ENCODE results near the gene SLC35A3. TPM values are rescaled to one million over a fixed set of nuclear protein-coding genes. Genes with fewer than 3 reads are reported as not detected.
A peak's percentile ranks its signal among the peaks of the same experiment; 100 is the strongest.

SLC35A3 gene
- 22.9 and 23.5 TPM in 2 replicates for total RNA-seq (2021)
- Bru-seq, nascent RNA = percentile 83 among the genes with signal in this experiment
- percentile 91 among the genes with signal in this experiment for BruChase-seq, experiment 1, labeled RNA remaining after a 2-hour chase
- BruChase-seq, experiment 2, labeled RNA remaining after a 6-hour chase = percentile 89 among the genes with signal in this experiment
- long read RNA-seq, full-length matches to known transcripts = 15 of 31 reads
- long read RNA-seq, partial matches to known transcripts = 12 of 31 reads
- long read RNA-seq, other reads (novel, unspliced or antisense) = 4 of 31 reads

DNA sequence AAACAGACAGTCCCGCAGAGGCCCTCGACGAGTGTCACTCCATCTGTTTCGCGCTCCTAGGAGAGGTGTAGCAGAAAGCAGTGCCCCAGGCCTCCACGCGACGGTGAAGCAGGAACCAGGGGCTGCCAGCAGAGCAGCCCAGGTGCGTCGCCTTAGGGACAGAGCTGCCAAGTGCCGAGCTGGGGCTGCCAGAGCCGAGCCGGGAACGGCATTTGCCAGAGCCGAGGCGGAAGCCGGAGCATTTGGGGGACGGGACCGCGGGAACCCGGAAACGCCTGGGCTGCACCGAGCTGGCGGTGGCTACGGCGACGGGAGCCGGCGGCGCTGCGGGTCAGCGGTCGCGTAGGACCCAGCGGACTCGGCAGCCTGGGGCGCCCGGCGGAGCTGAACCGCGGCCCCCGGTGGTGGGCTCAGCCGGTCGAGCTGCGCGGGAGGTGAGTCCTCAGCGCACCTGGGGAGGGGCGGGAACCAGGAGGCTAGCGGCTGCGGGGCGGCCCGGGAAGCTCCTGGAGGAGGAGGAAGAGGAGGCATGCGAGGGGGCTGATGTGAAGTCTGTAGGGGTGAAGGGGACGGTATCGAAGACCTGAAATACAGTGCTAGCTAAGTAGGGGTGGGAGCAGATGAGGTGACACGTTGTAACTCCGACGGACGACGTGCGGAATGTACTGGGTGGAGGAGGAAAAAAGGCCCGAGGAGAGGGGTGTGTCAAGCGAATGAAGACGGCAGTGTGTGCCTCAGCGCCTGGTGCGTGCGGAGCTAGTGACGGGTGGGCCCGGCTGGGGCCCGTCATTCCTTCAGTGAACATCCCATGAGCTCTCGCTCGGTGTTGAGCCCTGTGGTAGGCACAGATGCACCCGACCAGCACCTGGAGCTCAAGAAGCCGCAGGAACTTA lies at the start of gene SLC35A3:
TSS of gene SLC35A3 (plus strand) at position 268 of the 893 bp plus-strand sequence. CDS start 23,559 bp downstream, outside the sequence.
- intact Hi-C loops (cut with micrococcal nuclease; ENCODE audit: unreplicated experiment) = loop anchor here (2.0 to 10.0 kb wide), 3 partner anchors 55 to 119 kb away; partner anchors contain the start of gene AGL
- Histone ChIP-seq H3K79me2 (ENCODE audit: low read depth) (peaks cover 51% of the 10 kb centered on the region), H3K27me3 (ENCODE audit: insufficient read depth, low read depth) (no peaks in the 10 kb centered on the region), H3K27ac (peak within 1 kb of the TSS; percentile 67), H4K20me1 (ENCODE audit: insufficient read depth) (no peaks in the 10 kb centered on the region; the same call in 1 of the 2 replicates), H2AFZ (peak within 1 kb of the TSS; percentile 99), H3K4me2 (peak within 1 kb of the TSS; percentile 93), H3K4me3 (peak within 1 kb of the TSS; percentile 83), H3K9me3 (ENCODE audit: insufficient read depth, low read depth) (no peaks in the 10 kb centered on the region), H3F3A (ENCODE audit: insufficient read depth, low read depth) (peaks cover 20% of the 10 kb centered on the region), H3K36me3 (ENCODE audit: low read depth) (0 out of 2 replicates have a peak, but pooled peaks cover 4% of the 10 kb centered on the region), H3K9me2 (ENCODE audit: insufficient read depth) (no peaks in the 10 kb centered on the region), H3K4me1 (replicated peaks; ENCODE audit: insufficient read depth) (peaks cover 51% of the 10 kb centered on the region)
- BruUV-seq (replicated peaks) = no TSS peak
- ChIA-PET POLR2A (ENCODE audit: unreplicated experiment) (interaction anchor here (0.6 to 0.9 kb wide), 6 partner anchors 62 to 1290 kb away, joined by 3 to 4 read pairs (median 3); partner anchors contain the start of gene RTCA), CTCF (no interaction called here)
- DNase-seq = peak; percentile 79 to 86
- TF ChIP-seq, protein P1, sequence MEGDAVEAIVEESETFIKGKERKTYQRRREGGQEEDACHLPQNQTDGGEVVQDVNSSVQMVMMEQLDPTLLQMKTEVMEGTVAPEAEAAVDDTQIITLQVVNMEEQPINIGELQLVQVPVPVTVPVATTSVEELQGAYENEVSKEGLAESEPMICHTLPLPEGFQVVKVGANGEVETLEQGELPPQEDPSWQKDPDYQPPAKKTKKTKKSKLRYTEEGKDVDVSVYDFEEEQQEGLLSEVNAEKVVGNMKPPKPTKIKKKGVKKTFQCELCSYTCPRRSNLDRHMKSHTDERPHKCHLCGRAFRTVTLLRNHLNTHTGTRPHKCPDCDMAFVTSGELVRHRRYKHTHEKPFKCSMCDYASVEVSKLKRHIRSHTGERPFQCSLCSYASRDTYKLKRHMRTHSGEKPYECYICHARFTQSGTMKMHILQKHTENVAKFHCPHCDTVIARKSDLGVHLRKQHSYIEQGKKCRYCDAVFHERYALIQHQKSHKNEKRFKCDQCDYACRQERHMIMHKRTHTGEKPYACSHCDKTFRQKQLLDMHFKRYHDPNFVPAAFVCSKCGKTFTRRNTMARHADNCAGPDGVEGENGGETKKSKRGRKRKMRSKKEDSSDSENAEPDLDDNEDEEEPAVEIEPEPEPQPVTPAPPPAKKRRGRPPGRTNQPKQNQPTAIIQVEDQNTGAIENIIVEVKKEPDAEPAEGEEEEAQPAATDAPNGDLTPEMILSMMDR (conservative IDR thresholded peaks at IDR 0.05) = no peak
- TF ChIP-seq EZH2 (IDR thresholded peaks at IDR 0.05; ENCODE audit: low read depth) = no peak

DNA sequence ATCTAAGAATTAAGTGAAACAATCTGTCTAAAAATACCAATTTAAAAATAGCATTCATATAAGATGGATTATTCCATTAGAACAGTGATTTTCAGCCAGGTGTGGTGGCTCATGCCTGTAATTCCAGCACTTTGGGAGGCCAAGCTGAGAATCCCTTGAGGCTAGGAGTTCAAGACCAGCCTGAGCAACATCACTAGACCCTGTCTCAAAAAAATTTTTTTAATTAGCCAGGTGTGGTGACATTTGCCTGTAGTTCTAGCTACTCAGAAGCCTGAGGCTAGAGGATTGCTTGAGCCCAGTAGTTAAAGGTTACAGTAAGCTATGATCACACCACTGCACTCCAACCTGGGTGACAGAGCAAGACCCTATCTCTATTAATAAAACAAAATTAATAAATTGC lies 35.0 kb upstream of the SLC35A3 start:
- no peaks in the 10 kb centered on the region for H3K4me1 ChIP-seq (replicated peaks; ENCODE audit: insufficient read depth)
- no peaks in the 10 kb centered on the region for H3K79me2 ChIP-seq (ENCODE audit: low read depth)
- H3K9me3 ChIP-seq (ENCODE audit: insufficient read depth, low read depth) = no peaks in the 10 kb centered on the region
- no peaks in the 10 kb centered on the region for H3K27me3 ChIP-seq (ENCODE audit: insufficient read depth, low read depth)
- no peaks in the 10 kb centered on the region for H3K9me2 ChIP-seq (ENCODE audit: insufficient read depth)
- no peak for DNase-seq
- BruUV-seq (replicated peaks) = no TSS peak
- no peaks in the 10 kb centered on the region for H4K20me1 ChIP-seq (ENCODE audit: insufficient read depth)
- no peak overlapping the region for H3K4me3 ChIP-seq
- H3K4me2 ChIP-seq = no peak overlapping the region
- no peak for TF ChIP-seq EZH2 (IDR thresholded peaks at IDR 0.05; ENCODE audit: low read depth)
- TF ChIP-seq, protein P1 (conservative IDR thresholded peaks at IDR 0.05) = no peak
- H3K27ac ChIP-seq = no peak overlapping the region
- no peaks in the 10 kb centered on the region for H3K36me3 ChIP-seq (ENCODE audit: low read depth)
- ChIA-PET POLR2A (ENCODE audit: unreplicated experiment) (no interaction called here), CTCF (no interaction called here)
- intact Hi-C loops (cut with micrococcal nuclease; ENCODE audit: unreplicated experiment) = no loop called here
- no peak overlapping the region for H2AFZ ChIP-seq
- H3F3A ChIP-seq (ENCODE audit: insufficient read depth, low read depth) = no peaks in the 10 kb centered on the region

GRCh38 chr1:99935534-99935933 lies 34.3 kb upstream of the SLC35A3 start:
- no peak overlapping the region for H3K4me2 ChIP-seq
- no peaks in the 10 kb centered on the region for H4K20me1 ChIP-seq (ENCODE audit: insufficient read depth)
- CTCF ChIA-PET = no interaction called here
- no peak overlapping the region for H2AFZ ChIP-seq
- BruUV-seq (replicated peaks) = no TSS peak
- H3K79me2 ChIP-seq (ENCODE audit: low read depth) = no peaks in the 10 kb centered on the region
- H3K27me3 ChIP-seq (ENCODE audit: insufficient read depth, low read depth) = no peaks in the 10 kb centered on the region
- no peaks in the 10 kb centered on the region for H3K9me2 ChIP-seq (ENCODE audit: insufficient read depth)
- POLR2A ChIA-PET (ENCODE audit: unreplicated experiment) = no interaction called here
- H3K9me3 ChIP-seq (ENCODE audit: insufficient read depth, low read depth) = no peaks in the 10 kb centered on the region
- no peaks in the 10 kb centered on the region for H3F3A ChIP-seq (ENCODE audit: insufficient read depth, low read depth)
- H3K4me1 ChIP-seq (replicated peaks; ENCODE audit: insufficient read depth) = no peaks in the 10 kb centered on the region
- H3K36me3 ChIP-seq (ENCODE audit: low read depth) = no peaks in the 10 kb centered on the region
- no peak overlapping the region for H3K4me3 ChIP-seq
- H3K27ac ChIP-seq = no peak overlapping the region
- intact Hi-C loops (cut with micrococcal nuclease; ENCODE audit: unreplicated experiment) = no loop called here
- no peak for DNase-seq
- TF ChIP-seq EZH2 (IDR thresholded peaks at IDR 0.05; ENCODE audit: low read depth) = no peak
- TF ChIP-seq, protein P1 (conservative IDR thresholded peaks at IDR 0.05) = no peak
